Heart left ventricle (tissue), 13 donors: ENCODE results near the gene FOCAD.

ENCODE experiments used
- CTCF ChIP-seq, 12 donors: fragments of 200-600 bp; sonication (generic) in 4 of 12; IDR thresholded peaks; one replicate each; pipeline versions ENCODE4 v1.5.0 to v1.8.0; 2018 to 2022; ENCODE audit warnings: antibody characterized with exemption in 12 of 12, mild to moderate bottlenecking in 5 of 12
- POLR2A ChIP-seq, 2 donors: fragments of 450-650 bp; IDR thresholded peaks; one replicate each; pipeline ENCODE4 v1.6.1; 2017; ENCODE audit warnings: antibody characterized with exemption in 2 of 2, mild to moderate bottlenecking in 2 of 2, moderate library complexity in 2 of 2
- donor health status: ischemic (EF 13 %, LVEDD 7.1; RV severe dilation, severe dysfunction).
- donor health status: DM: no; HTN: yes; CAD: no.
- donor health status: DM: no; HTN: no; CAD: no.
- donor health status: ischemic (EF 25% LVEDD 6.9; RV normal size, moderate dysfunction).
- donor health status: ischemic (EF 25% LVEDD 5.7; RV mildly dilated, moderate dysfunction).
- donor health status: ischemic (EF 35%, LVEDD 5.7; RV mildly dilated, moderate dysfunction).
- donor health status: nonischemic (EF 11% LVEDD 7.7; RV severe dilation, severe dysfunction).
- donor health status: DM: yes; HTN: yes; CAD: no.
- donor health status: PGD.
- donor health status: ischemic (EF 29% LVEDD 5.4; RV normal size, mild dysfunction).
- donor health status: nonischemic (EF 23%, LVEDD 6.1; RV moderate dilation, normal function).

DNA sequence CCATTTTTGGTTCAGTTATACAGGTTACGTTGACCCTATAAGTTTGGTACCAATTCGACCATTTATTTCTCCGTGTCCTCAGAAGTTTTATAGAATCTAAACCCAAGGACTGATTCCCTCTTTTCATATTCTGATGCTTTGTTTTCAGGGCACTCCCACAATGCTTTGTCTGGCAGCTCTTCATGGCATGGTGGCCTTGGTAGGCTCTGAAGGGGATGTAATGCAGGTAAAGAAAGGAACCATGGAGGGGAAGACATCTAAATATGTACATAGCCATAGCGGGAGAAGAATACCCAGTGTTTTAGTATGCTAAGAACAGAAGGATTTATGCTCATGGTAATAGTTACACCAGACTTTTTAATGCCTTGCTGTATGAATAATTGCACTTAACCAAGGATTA, 264.6 kb downstream of the FOCAD start:
- TF ChIP-seq POLR2A (IDR thresholded peaks at IDR 0.05), result no peak
- TF ChIP-seq CTCF (IDR thresholded peaks at IDR 0.05), result no peak
